Spleen (tissue), 7 donors: ENCODE results near the gene CCDC157.

Experiments used
- POLR2A ChIP-seq, 3 donors: fragments of 450-650 bp; IDR thresholded peaks; one replicate each; pipeline ENCODE4 v1.5.1; 2017; ENCODE audit warnings: antibody characterized with exemption in 3 of 3, mild to moderate bottlenecking in 1 of 3
- POLR2AphosphoS5 ChIP-seq, 3 donors: sonication (generic); formaldehyde crosslinking; IDR thresholded peaks; one replicate each; pipeline ENCODE4 v1.5.1; 2017; ENCODE audit warnings: antibody characterized with exemption in 3 of 3
- TF ChIP-seq, protein P1 (sequence below), 11 experiments: fragments of 200-600 bp in 7 of 11; fragments of 450-650 bp in 4 of 11; sonication (generic) in 4 of 11; IDR thresholded peaks in 8 of 11; conservative IDR thresholded peaks in 3 of 11; 1 replicate in 7 of 11; 2 replicates in 4 of 11; pipeline versions ENCODE4 v1.4.0 to v1.8.0; 2016 to 2021; ENCODE audit warnings: antibody characterized with exemption in 11 of 11, inconsistent platforms in 4 of 11, mild to moderate bottlenecking in 1 of 11
- donor health status: DM: no; HTN: no; CAD: no; lungs with moderate emphysema.
- donor health status: DM: no; HTN: no; CAD: no.
- donor health status: DM: no; HTN: no; CAD: no.

DNA sequence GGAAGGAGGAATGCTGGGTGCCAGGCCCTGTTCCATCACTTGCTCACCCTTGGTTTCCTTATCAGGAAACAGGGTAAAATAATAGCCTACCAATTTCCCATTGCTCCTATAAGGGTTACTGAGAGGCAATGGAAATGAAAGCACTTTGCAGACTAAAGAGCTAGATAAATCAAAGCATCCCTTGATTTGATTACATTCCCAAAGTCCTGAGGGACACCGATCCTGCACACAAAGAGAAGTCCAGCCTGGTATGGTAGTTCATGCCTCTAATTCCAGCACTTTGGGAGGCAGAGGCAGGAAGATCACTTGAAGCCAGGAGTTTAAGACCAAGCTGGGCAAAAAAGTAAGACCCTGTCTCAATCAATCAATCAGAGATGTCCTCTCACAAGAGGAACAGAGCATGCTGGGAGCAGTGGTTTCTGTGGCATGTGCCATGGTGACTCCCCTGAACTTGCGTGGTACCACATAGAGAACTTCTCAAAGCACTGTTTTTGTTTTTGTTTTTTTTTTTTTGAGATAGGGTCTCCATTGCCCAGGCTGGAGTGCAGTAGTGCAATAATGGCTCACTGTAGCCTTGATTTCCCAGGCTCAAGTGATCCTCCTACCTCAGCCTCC is 40.7 kb upstream of the CCDC157 start:
- TF ChIP-seq, protein P1, sequence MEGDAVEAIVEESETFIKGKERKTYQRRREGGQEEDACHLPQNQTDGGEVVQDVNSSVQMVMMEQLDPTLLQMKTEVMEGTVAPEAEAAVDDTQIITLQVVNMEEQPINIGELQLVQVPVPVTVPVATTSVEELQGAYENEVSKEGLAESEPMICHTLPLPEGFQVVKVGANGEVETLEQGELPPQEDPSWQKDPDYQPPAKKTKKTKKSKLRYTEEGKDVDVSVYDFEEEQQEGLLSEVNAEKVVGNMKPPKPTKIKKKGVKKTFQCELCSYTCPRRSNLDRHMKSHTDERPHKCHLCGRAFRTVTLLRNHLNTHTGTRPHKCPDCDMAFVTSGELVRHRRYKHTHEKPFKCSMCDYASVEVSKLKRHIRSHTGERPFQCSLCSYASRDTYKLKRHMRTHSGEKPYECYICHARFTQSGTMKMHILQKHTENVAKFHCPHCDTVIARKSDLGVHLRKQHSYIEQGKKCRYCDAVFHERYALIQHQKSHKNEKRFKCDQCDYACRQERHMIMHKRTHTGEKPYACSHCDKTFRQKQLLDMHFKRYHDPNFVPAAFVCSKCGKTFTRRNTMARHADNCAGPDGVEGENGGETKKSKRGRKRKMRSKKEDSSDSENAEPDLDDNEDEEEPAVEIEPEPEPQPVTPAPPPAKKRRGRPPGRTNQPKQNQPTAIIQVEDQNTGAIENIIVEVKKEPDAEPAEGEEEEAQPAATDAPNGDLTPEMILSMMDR (IDR thresholded peaks at IDR 0.05 in 8 of 11, conservative IDR thresholded peaks at IDR 0.05 in 3 of 11) = no peak
- TF ChIP-seq POLR2AphosphoS5 (IDR thresholded peaks at IDR 0.05) (no peak), POLR2A (IDR thresholded peaks at IDR 0.05) (no peak)
